Thoracic aorta (tissue), 2 donors: ENCODE data around the gene RLF. TPM values are rescaled to one million over a fixed set of nuclear protein-coding genes. Genes with fewer than 3 reads are reported as not detected.

ENCODE experiments used
- ATAC-seq: fragments of 150-250 bp; one replicate; pipeline ENCODE4 v1.8.0; 2017; ENCODE audit warnings: low read depth; ENCODE audit not compliant: insufficient number of reproducible peaks, low FRiP score
- DNase-seq: peaks from one replicate; pipeline ENCODE4 v3.0.0-alpha.2; 2020; ENCODE audit warnings: low spot score
- H3K27ac ChIP-seq, 2 donors: fragments of 200-600 bp; sonication (generic); 1 replicate in 1 of 2; 2 replicates in 1 of 2; pipeline ENCODE4 v1.5.1; 2016; ENCODE audit warnings: mild to moderate bottlenecking in 2 of 2, moderate library complexity in 2 of 2
- H3K27me3 ChIP-seq: fragments of 200-600 bp; sonication (generic); replicated peaks from 2 replicates; pipeline ENCODE4 v1.6.0; 2016; ENCODE audit warnings: mild to moderate bottlenecking; ENCODE audit not compliant: insufficient read depth
- H3K36me3 ChIP-seq: fragments of 200-600 bp; sonication (generic); one replicate; pipeline ENCODE4 v1.5.1; 2016
- H3K4me1 ChIP-seq, 2 donors: fragments of 200-600 bp; sonication (generic); 1 replicate in 1 of 2; 2 replicates in 1 of 2; pipeline versions ENCODE4 v1.5.1 to v1.6.0; 2016; ENCODE audit warnings: low read depth in 2 of 2, mild to moderate bottlenecking in 1 of 2; ENCODE audit not compliant: control insufficient read depth in 1 of 2
- H3K4me3 ChIP-seq: fragments of 200-600 bp; sonication (generic); 2 replicates; pipeline ENCODE4 v1.5.1; 2016; ENCODE audit warnings: mild to moderate bottlenecking
- H3K9me3 ChIP-seq: fragments of 200-600 bp; sonication (generic); 2 replicates; pipeline ENCODE4 v1.5.1; 2016
- CTCF ChIP-seq: fragments of 200-600 bp; sonication (generic); IDR thresholded peaks from one replicate; pipeline ENCODE4 v1.5.1; 2019; ENCODE audit warnings: antibody characterized with exemption
- total RNA-seq, 2 donors: library from RNA; depleted of rRNA; stranded (reverse); fragments of >200 nt; gene quantifications; one replicate each; pipeline versions ENCODE4 v1.1.0 to v1.2.3, GENCODE V29; 2016

Gene RLF
- total RNA-seq = 10 to 100 TPM; 15.7 to 22.5 TPM

- peak; percentile 91 for ATAC-seq
- peak within 1 kb of the TSS; percentile 89 to 95 for H3K27ac ChIP-seq
- H3K27me3 ChIP-seq = no peaks in the 10 kb centered on the region
- DNase-seq = peak; percentile 82
- H3K4me3 ChIP-seq = peak within 1 kb of the TSS; percentile 95
- H3K4me1 ChIP-seq = peaks cover 22 to 44% of the 10 kb centered on the region in 2 donors
- H3K36me3 ChIP-seq = no peaks in the 10 kb centered on the region
- no peaks in the 10 kb centered on the region for H3K9me3 ChIP-seq
- no peak for TF ChIP-seq CTCF
Observed at GRCh38 chr1:40161125-40161887, at the start of gene RLF. RLF (plus strand) TSS chr1:40161387; CDS start chr1:40161400, 13 bp downstream.

GRCh38 chr1:40114400-40114799, 46.8 kb upstream of the RLF start:
- no peak for DNase-seq
- H3K4me1 ChIP-seq = no peaks in the 10 kb centered on the region
- ATAC-seq = no peak

GRCh38 chr1:40120128-40120527, 41.1 kb upstream of the RLF start:
- no peak for DNase-seq
- Histone ChIP-seq H3K36me3 (no peaks in the 10 kb centered on the region), H3K27ac (no peak overlapping the region), H3K4me3 (no peak overlapping the region), H3K4me1 (no peaks in the 10 kb centered on the region), H3K27me3 (no peaks in the 10 kb centered on the region), H3K9me3 (no peaks in the 10 kb centered on the region)
- ATAC-seq = no peak
- no peak for TF ChIP-seq CTCF

More at GRCh38 chr1:40114400-40114799, 46.8 kb upstream of the RLF start:
- Histone ChIP-seq H3K4me3 (no peak overlapping the region), H3K27ac (no peak overlapping the region), H3K36me3 (no peaks in the 10 kb centered on the region), H3K9me3 (peaks cover 19% of the 10 kb centered on the region), H3K27me3 (no peaks in the 10 kb centered on the region)
- TF ChIP-seq CTCF = no peak

- Histone ChIP-seq H3K27me3 (no peaks in the 10 kb centered on the region), H3K27ac (no peak overlapping the region), H3K4me1 (no peaks in the 10 kb centered on the region), H3K4me3 (no peak overlapping the region), H3K36me3 (no peaks in the 10 kb centered on the region), H3K9me3 (no peaks in the 10 kb centered on the region)
- TF ChIP-seq CTCF = no peak
- DNase-seq = no peak
- ATAC-seq = no peak
Observed at GRCh38 chr1:40122855-40123254, 38.3 kb upstream of the RLF start.

- no peak for DNase-seq
- ATAC-seq = no peak
- Histone ChIP-seq H3K9me3 (no peaks in the 10 kb centered on the region), H3K27ac (no peak overlapping the region), H3K4me3 (no peak overlapping the region), H3K27me3 (no peaks in the 10 kb centered on the region), H3K36me3 (no peaks in the 10 kb centered on the region), H3K4me1 (peaks cover 0 to 8% of the 10 kb centered on the region in 2 donors)
- TF ChIP-seq CTCF = no peak
Observed at GRCh38 chr1:40130892-40131291, 30.3 kb upstream of the RLF start.
